Measurements from ENCODE around the gene SIDT2. TPM values are rescaled to one million over a fixed set of nuclear protein-coding genes. Genes with fewer than 3 reads are reported as not detected.
A peak's percentile ranks its signal among the peaks of the same experiment; 100 is the strongest.

Gene SIDT2
- total and polyA plus RNA-seq, 2 of the 13 experiments (the other 11 are each of a cell fraction or from before 2014, with no cell fraction given), result 11.5 to 28.0 TPM

GRCh38 chr11:117180661-117181585, 2.4 kb downstream of the SIDT2 start (continued):
- no peak for TF ChIP-seq LCORL (IDR thresholded peaks at IDR 0.05)
- no peak for TF ChIP-seq LCORL (CRISPR knock-in tag; IDR thresholded peaks at IDR 0.05)
- no peak for TF ChIP-seq CEBPG (CRISPR knock-in tag; IDR thresholded peaks at IDR 0.05)
- TF ChIP-seq ZBTB14 (CRISPR knock-in tag; IDR thresholded peaks at IDR 0.05), result no peak
- TF ChIP-seq, protein P1, sequence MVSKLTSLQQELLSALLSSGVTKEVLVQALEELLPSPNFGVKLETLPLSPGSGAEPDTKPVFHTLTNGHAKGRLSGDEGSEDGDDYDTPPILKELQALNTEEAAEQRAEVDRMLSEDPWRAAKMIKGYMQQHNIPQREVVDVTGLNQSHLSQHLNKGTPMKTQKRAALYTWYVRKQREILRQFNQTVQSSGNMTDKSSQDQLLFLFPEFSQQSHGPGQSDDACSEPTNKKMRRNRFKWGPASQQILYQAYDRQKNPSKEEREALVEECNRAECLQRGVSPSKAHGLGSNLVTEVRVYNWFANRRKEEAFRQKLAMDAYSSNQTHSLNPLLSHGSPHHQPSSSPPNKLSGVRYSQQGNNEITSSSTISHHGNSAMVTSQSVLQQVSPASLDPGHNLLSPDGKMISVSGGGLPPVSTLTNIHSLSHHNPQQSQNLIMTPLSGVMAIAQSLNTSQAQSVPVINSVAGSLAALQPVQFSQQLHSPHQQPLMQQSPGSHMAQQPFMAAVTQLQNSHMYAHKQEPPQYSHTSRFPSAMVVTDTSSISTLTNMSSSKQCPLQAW (CRISPR knock-in tag; IDR thresholded peaks at IDR 0.05), result peak; percentile 45; the same call in 1 of the 2 replicates
- TF ChIP-seq GRHL1 (CRISPR knock-in tag; conservative IDR thresholded peaks at IDR 0.05), result no peak
- TF ChIP-seq ZNF160 (CRISPR knock-in tag; IDR thresholded peaks at IDR 0.05), result no peak
- no peak for TF ChIP-seq TCF7L2 (IDR thresholded peaks at IDR 0.05; ENCODE audit: low read depth, low read length)
- TF ChIP-seq TAF1 (CRISPR knock-in tag; IDR thresholded peaks at IDR 0.05), result 0 out of 2 replicates have a peak, but pooled peaks have one; percentile 33
- TF ChIP-seq, protein P2, sequence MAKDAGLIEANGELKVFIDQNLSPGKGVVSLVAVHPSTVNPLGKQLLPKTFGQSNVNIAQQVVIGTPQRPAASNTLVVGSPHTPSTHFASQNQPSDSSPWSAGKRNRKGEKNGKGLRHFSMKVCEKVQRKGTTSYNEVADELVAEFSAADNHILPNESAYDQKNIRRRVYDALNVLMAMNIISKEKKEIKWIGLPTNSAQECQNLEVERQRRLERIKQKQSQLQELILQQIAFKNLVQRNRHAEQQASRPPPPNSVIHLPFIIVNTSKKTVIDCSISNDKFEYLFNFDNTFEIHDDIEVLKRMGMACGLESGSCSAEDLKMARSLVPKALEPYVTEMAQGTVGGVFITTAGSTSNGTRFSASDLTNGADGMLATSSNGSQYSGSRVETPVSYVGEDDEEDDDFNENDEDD (CRISPR knock-in tag; IDR thresholded peaks at IDR 0.05; ENCODE audit: borderline replicate concordance), result no peak
- peak; percentile 14; the same call in 1 of the 2 replicates for TF ChIP-seq ZMYM4 (CRISPR knock-in tag; IDR thresholded peaks at IDR 0.05)
- TF ChIP-seq MAFG (CRISPR knock-in tag; IDR thresholded peaks at IDR 0.05), result no peak
- TF ChIP-seq SIX4 (CRISPR knock-in tag; IDR thresholded peaks at IDR 0.05), result no peak
- TF ChIP-seq KDM2A (CRISPR knock-in tag; IDR thresholded peaks at IDR 0.05; ENCODE audit: borderline replicate concordance, low read depth), result 0 out of 2 replicates have a peak, but pooled peaks have one; percentile 61
- TF ChIP-seq MBNL3 (CRISPR knock-in tag; conservative IDR thresholded peaks at IDR 0.05), result no peak
- no peak for TF ChIP-seq GFI1 (CRISPR knock-in tag; IDR thresholded peaks at IDR 0.05; ENCODE audit: borderline replicate concordance)
- no peak for TF ChIP-seq ZNF512 (CRISPR knock-in tag; IDR thresholded peaks at IDR 0.05)
- no peak for TF ChIP-seq ATF5 (CRISPR knock-in tag; IDR thresholded peaks at IDR 0.05; ENCODE audit: low read depth)
- TF ChIP-seq, protein P3, sequence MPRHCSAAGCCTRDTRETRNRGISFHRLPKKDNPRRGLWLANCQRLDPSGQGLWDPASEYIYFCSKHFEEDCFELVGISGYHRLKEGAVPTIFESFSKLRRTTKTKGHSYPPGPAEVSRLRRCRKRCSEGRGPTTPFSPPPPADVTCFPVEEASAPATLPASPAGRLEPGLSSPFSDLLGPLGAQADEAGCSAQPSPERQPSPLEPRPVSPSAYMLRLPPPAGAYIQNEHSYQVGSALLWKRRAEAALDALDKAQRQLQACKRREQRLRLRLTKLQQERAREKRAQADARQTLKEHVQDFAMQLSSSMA (CRISPR knock-in tag; IDR thresholded peaks at IDR 0.05), result 0 out of 2 replicates have a peak, but pooled peaks have one; percentile 46
- no peak for TF ChIP-seq ZZZ3 (CRISPR knock-in tag; IDR thresholded peaks at IDR 0.05; ENCODE audit: borderline replicate concordance)

Measured in HepG2 (cell line).